Measurements from ENCODE around the gene SH3RF3.
"Not testable (repeated sequence)": the region's sequence is repeated elsewhere in the genome, so short reads cannot be mapped to it uniquely, and the experiment has no call there.

SH3RF3 gene

DNA sequence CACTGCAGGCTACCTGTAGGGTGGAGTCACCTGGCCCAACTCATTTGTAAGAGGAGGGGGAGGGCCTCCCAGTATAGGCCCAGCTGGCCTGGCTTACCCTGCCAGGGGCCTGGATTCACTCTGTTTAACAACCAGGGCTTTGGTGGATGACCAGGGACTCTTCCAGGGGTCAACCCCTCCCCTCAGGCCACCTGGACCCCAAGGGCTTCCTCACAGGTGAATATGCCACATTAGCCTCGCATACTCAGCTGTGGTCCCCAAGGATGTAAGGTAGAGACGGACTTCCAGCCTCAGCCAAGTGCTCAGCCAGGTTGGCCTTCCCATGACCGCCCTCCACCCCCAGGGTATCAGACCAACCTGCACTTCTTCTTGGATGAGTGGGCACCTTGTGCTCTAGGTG is 8.8 kb upstream of the SH3RF3 start:
- no peak for DNase-seq

GRCh38 chr2:109120686-109121085 is 8.3 kb upstream of the SH3RF3 start:
- DNase-seq: not testable (repeated sequence)

DNA sequence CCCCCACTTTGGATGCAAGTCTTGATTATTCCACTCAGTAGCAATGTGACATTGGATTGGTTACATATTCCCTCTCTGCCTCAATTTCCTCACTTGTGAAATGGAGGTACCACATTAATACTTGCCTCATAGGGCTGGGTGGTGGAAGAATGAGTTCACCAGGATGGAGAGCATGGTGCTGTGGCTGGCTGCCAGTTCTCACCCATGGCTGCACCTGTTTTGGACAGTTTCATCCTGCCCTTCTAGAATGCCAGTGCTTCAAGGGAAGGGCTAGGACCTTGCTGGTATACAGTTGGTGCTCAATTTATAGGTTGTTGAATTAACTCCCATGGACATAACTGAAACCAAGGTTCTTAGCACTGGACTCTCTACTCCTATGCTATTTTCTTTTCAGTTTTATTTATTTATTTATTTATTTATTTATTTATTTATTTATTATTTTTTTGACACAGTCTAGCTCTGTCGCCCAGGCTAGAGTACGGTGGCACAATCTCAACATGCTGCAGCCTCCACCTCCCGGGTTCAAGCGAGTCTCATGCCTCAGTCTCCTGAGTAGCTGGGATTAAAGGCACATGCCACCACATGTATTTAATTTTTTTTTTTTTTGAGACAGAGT is 5.3 kb upstream of the SH3RF3 start:
- no peak for DNase-seq

DNA sequence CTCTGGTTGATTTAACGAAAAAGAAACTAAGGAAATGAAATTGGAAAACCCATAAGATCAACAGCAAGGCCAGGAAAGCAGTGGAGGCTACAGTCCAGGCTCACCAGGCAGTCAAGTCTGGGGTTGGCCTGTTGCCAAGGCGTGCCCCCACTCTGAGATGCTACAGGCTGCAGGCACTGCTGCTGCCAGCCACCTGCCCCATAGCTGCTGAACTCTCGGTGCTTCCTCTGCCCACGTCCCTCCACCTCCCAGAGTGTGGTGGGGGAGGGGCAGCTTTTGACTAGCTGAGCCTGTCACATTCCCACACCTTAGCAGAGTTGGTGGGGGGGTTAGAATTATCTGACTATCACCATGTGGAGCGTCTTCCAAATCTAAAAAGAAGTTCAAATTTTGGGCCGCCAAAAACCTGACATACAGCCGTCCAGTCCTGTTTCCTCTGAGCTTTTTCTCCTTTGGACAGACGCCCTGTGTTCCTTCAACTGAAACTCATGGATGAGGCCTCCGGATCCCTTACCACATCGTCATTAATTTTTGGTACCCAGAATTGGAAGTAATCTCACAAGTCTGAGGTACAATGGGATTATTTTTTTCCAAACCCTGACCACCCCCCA is 3.9 kb upstream of the SH3RF3 start:
- DNase-seq: no peak

- no peak for DNase-seq
Measured at GRCh38 chr2:109125593-109126500, 3.2 kb upstream of the SH3RF3 start.

GRCh38 chr2:109126501-109126860 is 2.5 kb upstream of the SH3RF3 start:
- no peak for DNase-seq

DNA sequence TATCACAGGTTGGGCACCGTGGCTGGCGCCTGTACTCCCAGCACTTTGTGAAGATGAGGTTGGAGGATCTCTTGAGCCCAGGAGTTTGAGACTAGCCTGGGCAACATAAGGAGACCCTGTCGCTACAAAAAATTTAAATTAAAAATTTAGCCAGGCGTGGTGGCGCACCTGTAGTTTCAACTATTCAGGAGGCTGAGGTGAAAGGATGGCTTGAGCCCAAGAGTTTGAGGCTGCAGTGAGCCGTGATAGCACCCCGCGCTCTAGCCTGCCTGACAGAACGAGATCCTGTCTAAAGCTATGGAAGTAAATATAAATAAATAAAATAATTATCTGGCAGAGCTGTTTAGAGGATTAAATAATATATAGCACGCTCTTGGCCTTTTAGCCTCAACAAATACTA is 1.4 kb upstream of the SH3RF3 start:
- no peak for DNase-seq

GRCh38 chr2:109128048-109128615 is 873 bp upstream of the SH3RF3 start:
- DNase-seq: peak; percentile 27

DNA sequence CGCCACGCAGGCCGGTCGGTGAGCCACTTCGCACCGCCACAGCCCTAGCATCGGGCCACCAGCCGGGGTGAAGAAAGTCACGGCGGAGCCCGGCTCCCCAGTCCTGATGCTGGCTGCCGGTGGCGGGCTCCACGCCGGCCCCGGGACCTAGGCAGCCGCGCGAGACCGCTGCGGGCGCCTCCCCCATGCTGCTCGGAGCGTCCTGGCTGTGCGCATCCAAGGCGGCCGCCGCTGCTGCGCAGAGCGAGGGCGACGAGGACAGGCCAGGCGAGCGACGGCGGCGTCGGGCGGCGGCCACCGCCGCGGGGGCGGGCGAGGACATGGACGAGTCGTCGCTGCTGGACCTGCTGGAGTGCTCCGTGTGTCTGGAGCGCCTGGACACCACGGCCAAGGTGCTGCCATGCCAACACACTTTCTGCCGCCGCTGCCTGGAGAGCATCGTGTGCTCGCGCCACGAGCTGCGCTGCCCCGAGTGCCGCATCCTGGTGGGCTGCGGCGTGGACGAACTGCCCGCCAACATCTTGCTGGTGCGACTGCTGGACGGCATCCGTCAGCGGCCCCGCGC is 433 bp downstream of the SH3RF3 start:
- DNase-seq: no peak

DNA sequence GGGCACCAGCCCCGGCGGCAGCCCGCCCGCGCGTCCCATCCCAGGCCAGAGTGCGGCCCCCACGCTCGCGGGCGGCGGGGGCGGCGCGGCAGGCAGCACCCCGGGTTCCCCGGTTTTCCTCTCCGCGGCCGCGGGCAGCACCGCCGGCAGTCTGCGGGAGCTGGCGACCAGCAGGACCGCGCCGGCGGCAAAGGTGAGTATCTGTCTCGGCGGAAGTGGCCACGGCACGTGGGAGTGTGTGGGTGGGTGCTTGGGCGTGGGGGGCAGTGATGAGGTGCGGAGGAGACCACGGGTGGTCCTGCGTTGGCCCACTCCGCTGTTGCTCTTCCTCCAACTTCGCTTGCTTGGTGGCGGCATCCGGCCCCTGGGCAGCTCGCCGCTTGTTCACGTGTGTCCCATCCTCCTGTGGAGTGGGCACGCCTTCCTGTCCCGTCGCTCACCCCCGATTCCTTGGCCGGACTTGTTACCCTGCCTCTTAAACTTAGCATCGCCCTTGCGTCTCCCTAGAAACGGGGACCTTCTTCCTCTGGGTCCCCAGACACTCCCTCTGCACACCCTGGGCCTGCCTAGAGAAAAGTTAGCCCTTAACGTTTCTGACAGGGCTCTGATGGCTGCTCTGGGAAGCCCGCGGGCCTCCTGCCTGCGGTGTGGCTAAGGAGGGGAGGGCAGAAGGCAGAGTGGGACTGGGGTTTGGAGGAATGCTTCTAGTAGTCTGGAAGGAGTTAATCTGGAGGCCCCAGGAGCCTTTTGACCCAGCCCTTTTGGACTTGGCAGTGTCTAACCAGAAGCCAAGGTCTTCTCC is 1.1 kb downstream of the SH3RF3 start:
- no peak for DNase-seq

DNA sequence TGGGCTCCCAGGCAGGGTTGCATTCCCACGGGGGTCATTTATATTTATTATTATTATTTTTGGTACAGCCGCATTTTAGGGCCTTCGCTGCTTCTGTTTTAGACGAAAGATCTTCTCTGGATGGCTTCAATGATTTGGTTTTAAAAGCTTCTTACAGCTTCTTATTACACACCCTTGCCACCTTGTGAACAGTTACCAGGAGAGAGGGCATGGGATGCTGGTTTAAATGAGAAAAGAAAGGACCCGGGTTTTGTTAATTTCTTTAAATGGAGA is 1.7 kb downstream of the SH3RF3 start:
- DNase-seq: no peak

GRCh38 chr2:109131777-109132176 is 2.8 kb downstream of the SH3RF3 start:
- no peak for DNase-seq

DNA sequence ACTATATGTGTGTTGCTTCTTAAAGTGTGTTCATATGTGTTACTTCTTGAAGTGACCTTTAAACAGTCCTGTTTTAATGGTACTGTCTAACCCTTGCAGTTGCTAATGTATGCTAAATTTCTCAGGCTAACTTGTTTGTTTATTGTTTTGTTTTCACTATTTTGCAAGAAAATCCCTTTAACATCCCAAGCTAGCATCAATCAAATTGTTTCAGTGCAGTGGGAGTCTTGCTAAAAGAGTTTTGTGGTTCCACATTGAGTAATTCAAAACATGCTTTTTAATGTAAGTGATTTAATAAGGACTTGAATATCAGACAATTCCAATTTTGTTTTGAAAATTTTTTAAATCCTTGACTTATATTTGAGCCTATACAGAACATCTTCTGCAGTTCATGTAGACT is 3.6 kb downstream of the SH3RF3 start:
- DNase-seq: no peak

DNA sequence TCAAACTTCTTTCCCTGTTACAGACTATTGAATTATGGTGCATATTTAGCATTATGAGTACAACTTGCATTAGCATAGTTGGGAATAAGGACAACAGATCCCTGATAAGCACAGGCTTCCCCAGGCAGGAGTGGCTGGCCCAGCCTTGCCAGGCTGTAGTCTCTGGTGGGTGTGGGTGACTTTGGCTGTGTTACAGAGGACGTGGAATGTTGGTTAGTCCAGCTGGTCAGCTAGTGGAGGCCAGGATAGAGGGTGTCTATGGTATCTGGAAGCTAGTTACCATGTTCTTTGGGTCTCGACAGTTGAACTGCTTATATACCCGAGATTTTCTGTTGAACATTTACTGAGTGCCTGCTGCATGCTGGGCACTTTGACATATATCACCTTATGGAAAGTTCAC is 4.7 kb downstream of the SH3RF3 start:
- no peak for DNase-seq

DNA sequence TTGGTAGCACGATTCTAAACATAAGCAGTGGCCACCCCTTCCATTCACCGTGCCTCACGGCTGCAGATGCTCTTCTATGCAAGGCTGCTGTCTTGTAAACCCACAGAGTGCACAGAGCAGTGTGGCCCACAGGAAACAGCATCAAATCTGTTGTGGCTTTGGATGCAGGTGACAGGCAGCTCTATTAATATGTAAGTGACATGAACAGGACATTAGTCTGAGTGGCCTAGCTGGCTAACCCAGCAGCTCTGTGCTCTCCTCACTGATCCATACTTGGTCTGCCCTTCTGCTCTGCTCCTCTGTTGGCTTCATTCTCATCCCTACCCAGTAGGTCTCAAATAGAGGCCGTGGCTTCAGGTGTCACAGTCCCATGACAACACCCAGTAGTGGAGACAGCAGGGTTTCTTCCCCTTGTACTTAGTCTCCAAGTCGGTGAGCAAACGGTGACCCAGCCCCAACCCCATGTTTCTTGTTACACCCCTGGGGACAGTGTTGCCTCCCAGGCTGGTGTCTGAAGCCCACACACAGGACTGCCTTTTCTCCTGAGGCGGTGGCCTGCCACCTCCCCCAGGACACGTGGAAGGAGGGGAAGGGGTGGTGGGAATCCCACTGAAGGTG is 5.8 kb downstream of the SH3RF3 start:
- no peak for DNase-seq

DNA sequence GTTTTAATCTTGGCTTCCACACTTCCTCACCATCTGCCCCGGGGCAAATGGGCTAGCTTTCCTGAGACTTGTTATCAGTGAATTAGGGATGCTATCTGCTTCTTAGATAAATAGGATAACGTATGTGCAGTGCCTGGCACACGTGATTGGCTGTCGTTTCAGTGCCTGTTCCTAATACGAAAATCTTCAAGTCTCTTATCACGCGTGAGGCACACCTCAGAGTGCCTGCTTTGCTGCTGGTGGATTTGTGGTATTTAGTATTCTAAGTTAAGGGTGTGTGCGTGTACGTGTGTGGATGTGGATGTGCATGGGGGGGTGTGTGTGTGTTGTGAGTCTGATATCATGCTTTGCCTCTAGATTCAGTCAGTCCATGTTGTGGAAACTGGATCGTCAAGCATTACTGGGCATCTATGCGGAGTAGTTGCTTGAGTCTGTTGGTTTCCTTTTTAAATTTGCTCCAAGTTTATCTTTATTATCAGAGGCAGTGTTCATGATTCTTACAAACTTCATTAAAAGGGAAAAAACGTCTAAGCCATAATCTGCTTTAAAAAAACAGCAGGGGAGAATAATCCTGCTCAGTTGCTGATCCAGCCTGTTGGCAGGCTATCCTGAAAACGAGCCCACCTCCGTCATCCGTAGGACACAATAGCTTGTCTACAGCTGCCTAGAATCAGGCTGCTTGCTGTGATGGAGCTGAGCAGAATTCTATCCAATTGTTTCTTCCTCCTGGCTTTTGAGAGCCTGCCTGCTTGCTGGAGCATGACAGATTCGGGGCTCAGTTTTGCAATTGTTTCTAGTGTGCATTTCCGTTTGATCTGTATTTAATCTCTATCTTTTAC is 6.6 kb downstream of the SH3RF3 start:
- DNase-seq: no peak

GRCh38 chr2:109136542-109136941 is 7.5 kb downstream of the SH3RF3 start:
- DNase-seq: no peak

GRCh38 chr2:109137616-109138015 is 8.6 kb downstream of the SH3RF3 start:
- no peak for DNase-seq

DNA sequence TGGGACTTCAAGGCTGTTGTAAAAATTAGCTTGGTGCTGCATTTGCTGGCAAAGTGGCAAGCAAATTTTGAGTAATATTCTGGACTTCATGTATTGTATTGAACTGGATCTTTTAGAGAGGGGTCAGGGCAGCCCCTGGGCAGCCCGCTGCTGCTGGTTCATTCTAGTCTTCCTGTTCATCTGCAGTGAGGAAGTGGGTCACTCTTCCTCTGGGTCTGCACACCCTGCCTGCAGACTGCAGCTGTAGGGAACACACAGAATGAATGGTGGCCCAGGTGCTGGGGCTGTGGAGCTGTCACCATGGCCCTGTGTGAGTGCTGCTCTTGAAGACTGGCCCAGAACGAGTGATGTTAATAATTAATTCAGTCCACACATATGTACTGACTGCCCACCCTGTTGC is 9.4 kb downstream of the SH3RF3 start:
- no peak for DNase-seq

GRCh38 chr2:109139002-109139401 is 10.0 kb downstream of the SH3RF3 start:
- DNase-seq: no peak

DNA sequence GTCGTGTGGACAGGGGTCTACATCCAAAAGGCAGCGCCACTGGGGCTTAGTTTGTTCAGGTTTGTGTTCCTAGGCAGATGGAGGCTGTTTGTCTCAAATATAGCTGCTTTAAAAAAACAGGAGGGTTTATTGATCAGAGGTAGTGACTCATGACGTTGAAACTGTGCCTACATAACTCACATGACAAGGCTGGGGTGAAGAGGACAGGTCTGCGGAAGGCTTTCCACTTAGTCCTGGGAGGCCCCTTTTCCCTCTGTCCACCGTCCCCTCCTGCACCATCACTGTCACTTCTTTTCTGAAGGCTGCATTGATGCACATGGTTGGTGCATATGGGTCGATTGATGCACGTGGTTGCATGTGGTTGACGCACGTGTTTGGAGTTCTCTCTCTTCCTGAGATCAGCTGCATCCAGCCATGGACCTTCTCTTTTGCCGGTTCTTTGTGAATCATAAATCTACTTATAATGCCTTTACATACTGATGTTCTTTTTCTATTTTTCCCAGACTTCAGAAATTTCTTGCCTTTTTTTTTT is 10.9 kb downstream of the SH3RF3 start:
- DNase-seq: no peak

Data from stimulated activated naive CD4-positive, alpha-beta T cell treated with Interleukin-2 at 50 U/mL for 16 hours (primary cell).